Measurements from ENCODE around the gene RNF181. TPM values are rescaled to one million over a fixed set of nuclear protein-coding genes. Genes with fewer than 3 reads are reported as not detected.

The RNF181 gene
- total and polyA plus RNA-seq, 2 of the 8 experiments (the other 6 are each of a cell fraction or from before 2014, with no cell fraction given), result 97.2 to 514 TPM

DNA sequence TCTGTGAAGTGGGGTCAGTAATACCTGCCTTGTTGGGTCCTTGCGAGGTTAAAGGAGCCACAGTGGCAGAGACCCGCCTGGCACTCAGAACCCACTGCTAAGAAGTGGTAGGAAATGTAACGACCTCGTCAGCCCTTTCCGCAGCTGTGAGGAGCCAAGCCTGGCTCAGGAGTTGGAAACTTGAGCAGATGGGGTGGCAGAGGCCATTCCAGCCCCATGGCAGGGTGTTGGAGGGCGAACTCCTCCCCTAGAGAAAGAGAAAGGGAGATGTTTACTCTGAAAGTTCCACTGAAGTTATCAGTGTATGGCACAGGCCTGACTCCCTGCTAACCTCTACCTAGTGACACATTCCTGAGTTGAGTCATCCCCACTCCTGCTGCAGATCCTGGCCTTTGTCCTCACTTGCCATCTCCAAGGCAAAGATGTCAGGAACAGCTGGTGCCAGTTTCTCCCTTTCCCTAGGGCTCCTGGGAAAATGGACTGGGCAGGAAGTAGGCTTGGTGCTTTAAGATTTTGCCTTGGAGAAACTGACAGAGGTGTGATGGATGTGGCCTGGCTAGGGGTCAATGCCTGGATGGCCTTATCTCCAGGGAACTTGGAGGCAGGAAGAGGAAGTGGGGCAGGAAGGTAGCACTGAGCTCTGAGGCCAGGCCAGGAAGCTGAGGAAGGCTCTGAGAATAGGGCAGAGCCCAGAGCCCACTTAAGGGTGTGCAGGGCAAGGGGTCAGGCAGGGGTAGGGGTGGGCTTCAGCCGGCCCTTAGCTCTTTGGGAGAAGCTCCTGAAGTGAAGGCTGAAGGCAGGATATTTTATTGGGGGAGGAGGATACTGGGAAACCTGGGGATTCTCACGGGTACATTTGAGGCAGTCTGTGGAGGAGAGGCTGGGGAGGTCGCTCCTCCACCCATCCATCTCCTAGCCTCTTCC lies 10.4 kb upstream of the RNF181 start (continued):
- no peak for TF ChIP-seq CHD7 (IDR thresholded peaks at IDR 0.05; ENCODE audit: insufficient replicate concordance, low read length)
- TF ChIP-seq EZH2 (IDR thresholded peaks at IDR 0.05; ENCODE audit: low read depth, low read length, severe bottlenecking), result peak; percentile 28
- no peak for TF ChIP-seq GABPA (IDR thresholded peaks at IDR 0.05; ENCODE audit: borderline replicate concordance, insufficient read depth, low read length)
- TF ChIP-seq RAD21 (IDR thresholded peaks at IDR 0.05 in 1 of 2, conservative IDR thresholded peaks at IDR 0.05 in 1 of 2; ENCODE audit: low read depth in 2 of 2, low read length in 2 of 2), result no peak
- TF ChIP-seq MAFK (IDR thresholded peaks at IDR 0.05; ENCODE audit: low read depth, low read length), result no peak
- 0 out of 2 replicates have a peak, but pooled peaks have one; percentile 19 for TF ChIP-seq SUZ12 (IDR thresholded peaks at IDR 0.05; ENCODE audit: low read length)

Measured in H1 (cell line).